Measurements from ENCODE around the gene NLRP10. TPM values are rescaled to one million over a fixed set of nuclear protein-coding genes. Genes with fewer than 3 reads are reported as not detected.

The NLRP10 gene, protein sequence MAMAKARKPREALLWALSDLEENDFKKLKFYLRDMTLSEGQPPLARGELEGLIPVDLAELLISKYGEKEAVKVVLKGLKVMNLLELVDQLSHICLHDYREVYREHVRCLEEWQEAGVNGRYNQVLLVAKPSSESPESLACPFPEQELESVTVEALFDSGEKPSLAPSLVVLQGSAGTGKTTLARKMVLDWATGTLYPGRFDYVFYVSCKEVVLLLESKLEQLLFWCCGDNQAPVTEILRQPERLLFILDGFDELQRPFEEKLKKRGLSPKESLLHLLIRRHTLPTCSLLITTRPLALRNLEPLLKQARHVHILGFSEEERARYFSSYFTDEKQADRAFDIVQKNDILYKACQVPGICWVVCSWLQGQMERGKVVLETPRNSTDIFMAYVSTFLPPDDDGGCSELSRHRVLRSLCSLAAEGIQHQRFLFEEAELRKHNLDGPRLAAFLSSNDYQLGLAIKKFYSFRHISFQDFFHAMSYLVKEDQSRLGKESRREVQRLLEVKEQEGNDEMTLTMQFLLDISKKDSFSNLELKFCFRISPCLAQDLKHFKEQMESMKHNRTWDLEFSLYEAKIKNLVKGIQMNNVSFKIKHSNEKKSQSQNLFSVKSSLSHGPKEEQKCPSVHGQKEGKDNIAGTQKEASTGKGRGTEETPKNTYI
- 0.43 and 3.1 TPM in 2 replicates for total RNA-seq

DNA sequence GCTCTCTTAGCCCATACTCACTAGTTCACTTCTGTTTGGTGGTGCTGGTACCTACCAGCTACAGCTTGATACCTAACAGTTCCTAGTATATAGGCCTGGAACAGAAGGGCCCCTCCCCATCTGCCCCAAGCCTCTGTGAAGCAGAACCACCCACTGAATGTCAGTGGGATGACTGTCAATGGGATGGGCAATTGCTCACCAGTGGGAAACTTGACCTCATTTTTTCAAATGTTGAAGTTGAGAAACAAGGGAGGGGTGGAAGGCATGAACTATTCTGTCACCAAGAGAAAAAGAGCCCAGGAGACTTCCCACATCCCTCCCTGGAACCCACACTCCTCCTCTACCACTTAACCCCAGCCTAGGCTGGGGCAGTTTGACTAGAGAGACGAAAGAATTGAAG, at the start of gene NLRP10:
Gene NLRP10, minus strand, starts transcription at position 62 of the 400 bp plus-strand sequence. CDS start 1,952 bp downstream, outside the sequence.

DNA sequence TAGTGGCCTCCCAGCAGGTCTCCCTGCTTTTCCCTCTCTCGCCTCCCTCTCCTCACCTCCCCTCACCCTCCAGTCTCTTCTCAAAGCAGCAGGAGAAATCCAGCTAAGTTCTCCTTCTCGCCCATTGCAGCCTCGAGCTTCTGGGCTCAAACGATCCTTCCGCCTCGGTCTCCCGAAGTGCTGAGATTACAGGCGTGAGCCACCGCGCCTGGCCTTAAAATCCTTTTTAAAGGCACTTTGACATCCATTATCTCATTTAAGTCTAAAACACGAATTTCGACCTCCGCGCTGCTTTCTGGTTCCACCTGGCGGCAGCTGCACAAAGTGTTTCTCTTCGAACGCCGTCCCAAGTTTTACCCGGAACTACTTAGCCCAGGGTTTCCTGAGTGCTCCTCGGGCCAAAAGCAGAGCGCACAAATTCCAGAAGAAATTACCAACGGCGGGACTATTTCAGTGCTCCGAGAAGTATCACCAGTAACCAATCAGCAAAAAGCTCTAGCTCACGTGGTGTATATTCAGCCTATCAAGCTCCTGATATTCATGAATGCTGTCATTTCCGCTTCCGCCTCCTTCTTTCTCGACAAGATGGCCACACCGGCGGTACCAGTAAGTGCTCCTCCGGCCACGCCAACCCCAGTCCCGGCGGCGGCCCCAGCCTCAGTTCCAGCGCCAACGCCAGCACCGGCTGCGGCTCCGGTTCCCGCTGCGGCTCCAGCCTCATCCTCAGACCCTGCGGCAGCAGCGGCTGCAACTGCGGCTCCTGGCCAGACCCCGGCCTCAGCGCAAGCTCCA, 21.7 kb upstream of the NLRP10 start, which contains the start of gene EIF3F:
Gene EIF3F, plus strand, starts transcription at position 570 of the 792 bp plus-strand sequence. Its CDS starts 16 bp downstream, at position 586.

DNA sequence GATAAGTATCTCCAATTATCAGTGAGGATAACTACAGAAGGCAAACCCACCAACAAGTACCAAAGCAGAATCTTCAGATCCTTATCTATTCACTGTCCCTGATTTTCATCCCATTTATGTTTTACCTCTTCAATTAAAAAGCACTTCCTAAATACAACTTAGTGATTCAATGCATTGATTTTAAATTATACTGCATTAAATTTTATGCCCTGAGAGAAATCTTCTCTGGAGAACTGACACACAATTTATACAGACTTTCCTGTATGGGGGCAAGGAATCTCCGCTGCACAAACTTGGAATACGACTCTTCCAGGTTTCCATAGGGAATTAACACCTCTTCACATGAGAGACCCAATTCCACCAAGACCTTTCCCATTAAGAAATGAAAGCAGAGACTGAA, 23.6 kb downstream of the NLRP10 start, which contains the start of gene OR10A3:
Gene OR10A3, minus strand, starts transcription at position 101 of the 400 bp plus-strand sequence. CDS start 2,188 bp downstream, outside the sequence.

DNA sequence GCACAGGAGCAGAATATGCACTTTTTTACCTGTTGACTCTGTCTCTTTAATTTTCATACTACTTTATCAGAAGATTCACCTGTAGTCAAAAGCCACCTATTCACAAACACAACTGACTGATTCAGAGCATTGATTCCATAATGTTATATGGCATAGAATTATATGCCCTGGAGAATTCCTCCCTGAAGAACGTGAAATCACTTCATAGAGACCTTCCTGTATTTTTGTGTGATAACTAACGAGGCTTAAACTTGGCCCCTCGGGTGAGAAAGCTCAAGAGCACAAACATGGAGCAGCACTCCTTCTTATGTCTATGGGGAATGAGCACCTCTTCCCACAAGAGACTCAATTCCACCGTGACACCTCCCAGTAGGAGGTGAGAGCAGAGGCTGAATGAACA, 34.1 kb downstream of the NLRP10 start, which contains the start of gene OR10A6:
Gene OR10A6, minus strand, starts transcription at position 101 of the 400 bp plus-strand sequence. CDS start 2,606 bp downstream, outside the sequence.

Other genes starting within 250 kb of the NLRP10 start
- gene OR5P2, start 168.5 kb downstream of the NLRP10 start, total RNA-seq: not detected in 2 replicates
- 0.48 TPM in 1 of 2 replicates, not detected in the other for gene OR5P3, start 134.6 kb downstream of the NLRP10 start, total RNA-seq
- not detected in 2 replicates for gene OR10A6, start 34.2 kb downstream of the NLRP10 start, total RNA-seq
- gene OR10A3, start 23.7 kb downstream of the NLRP10 start, total RNA-seq: not detected in 2 replicates
- 238 and 256 TPM in 2 replicates for gene EIF3F, start 21.9 kb upstream of the NLRP10 start, total RNA-seq
- 0.21 and 0.96 TPM in 2 replicates for gene TUB, start 115.8 kb upstream of the NLRP10 start, total RNA-seq
- 0.43 and 0.96 TPM in 2 replicates for gene RIC3, start 203.6 kb upstream of the NLRP10 start, total RNA-seq

All from tracheal epithelial cell (primary cell).